22Rv1 (cell line): Measurements from ENCODE around the gene CHMP2A.

Experiments used
- ZFX ChIP-seq: fragments of 450-650 bp; IDR thresholded peaks from 2 replicates; pipeline ENCODE4 v1.6.1; 2017; ENCODE audit warnings: antibody characterized with exemption, borderline replicate concordance
- TF ChIP-seq, protein P1 (sequence below): fragments of 450-650 bp; IDR thresholded peaks from 2 replicates; pipeline ENCODE4 v1.5.1; 2017; ENCODE audit warnings: mild to moderate bottlenecking

GRCh38 chr19:58554494-58555368, at the start of gene CHMP2A:
- TF ChIP-seq, protein P1, sequence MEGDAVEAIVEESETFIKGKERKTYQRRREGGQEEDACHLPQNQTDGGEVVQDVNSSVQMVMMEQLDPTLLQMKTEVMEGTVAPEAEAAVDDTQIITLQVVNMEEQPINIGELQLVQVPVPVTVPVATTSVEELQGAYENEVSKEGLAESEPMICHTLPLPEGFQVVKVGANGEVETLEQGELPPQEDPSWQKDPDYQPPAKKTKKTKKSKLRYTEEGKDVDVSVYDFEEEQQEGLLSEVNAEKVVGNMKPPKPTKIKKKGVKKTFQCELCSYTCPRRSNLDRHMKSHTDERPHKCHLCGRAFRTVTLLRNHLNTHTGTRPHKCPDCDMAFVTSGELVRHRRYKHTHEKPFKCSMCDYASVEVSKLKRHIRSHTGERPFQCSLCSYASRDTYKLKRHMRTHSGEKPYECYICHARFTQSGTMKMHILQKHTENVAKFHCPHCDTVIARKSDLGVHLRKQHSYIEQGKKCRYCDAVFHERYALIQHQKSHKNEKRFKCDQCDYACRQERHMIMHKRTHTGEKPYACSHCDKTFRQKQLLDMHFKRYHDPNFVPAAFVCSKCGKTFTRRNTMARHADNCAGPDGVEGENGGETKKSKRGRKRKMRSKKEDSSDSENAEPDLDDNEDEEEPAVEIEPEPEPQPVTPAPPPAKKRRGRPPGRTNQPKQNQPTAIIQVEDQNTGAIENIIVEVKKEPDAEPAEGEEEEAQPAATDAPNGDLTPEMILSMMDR = no peak
- TF ChIP-seq ZFX = no peak
